SK-N-SH treated with all-trans-retinoic acid at 6 μM for 48 hours (cell line): Measurements from ENCODE around the gene PRR14L.

Source experiments
- ATAC-seq: fragments of 200-7000 bp; cut with Tn5 transposase; 3 replicates; pipeline ENCODE4 v1.9.1; 2020; ENCODE audit warnings: mild to moderate bottlenecking, moderate library complexity
- ARNTL ChIP-seq: fragments of 450-650 bp; formaldehyde crosslinking; IDR thresholded peaks from 2 replicates; pipeline ENCODE4 v1.5.0; 2020; ENCODE audit warnings: low read depth, mild to moderate bottlenecking, moderate library complexity, borderline replicate concordance
- BACH2 ChIP-seq: fragments of 250-450 bp; sonication (Bioruptor Pico); IDR thresholded peaks from 2 replicates; pipeline ENCODE4 v1.9.0; 2021; ENCODE audit warnings: mild to moderate bottlenecking, borderline replicate concordance
- CSDC2 ChIP-seq: fragments of 250-450 bp; sonication (Bioruptor Pico); IDR thresholded peaks from 2 replicates; pipeline ENCODE4 v1.5.0; 2020; ENCODE audit warnings: mild to moderate bottlenecking, moderate library complexity
- ESRRG ChIP-seq: fragments of 250-450 bp; sonication (Bioruptor Pico); IDR thresholded peaks from 2 replicates; pipeline ENCODE4 v1.6.1; 2021; ENCODE audit warnings: mild to moderate bottlenecking
- GLIS3 ChIP-seq: fragments of 250-450 bp; sonication (Bioruptor Pico); IDR thresholded peaks from 2 replicates; pipeline ENCODE4 v1.5.0; 2020; ENCODE audit warnings: mild to moderate bottlenecking, moderate library complexity
- ISL1 ChIP-seq: fragments of 250-450 bp; sonication (Bioruptor Pico); IDR thresholded peaks from 2 replicates; pipeline ENCODE4 v2.1.2; 2022; ENCODE audit warnings: mild to moderate bottlenecking, moderate library complexity
- OSR1 ChIP-seq: fragments of 250-450 bp; sonication (Bioruptor Pico); IDR thresholded peaks from 2 replicates; pipeline ENCODE4 v1.8.0; 2022; ENCODE audit warnings: moderate library complexity, mild to moderate bottlenecking, inconsistent platforms
- POU6F1 ChIP-seq: fragments of 250-450 bp; sonication (Bioruptor Pico); IDR thresholded peaks from 2 replicates; pipeline ENCODE4 v1.8.0; 2021; ENCODE audit warnings: low read depth, mild to moderate bottlenecking, moderate library complexity, borderline replicate concordance
- PPARA ChIP-seq: fragments of 250-450 bp; sonication (Bioruptor Pico); IDR thresholded peaks from 2 replicates; pipeline ENCODE4 v1.5.0; 2020; ENCODE audit warnings: mild to moderate bottlenecking, borderline replicate concordance
- RARB ChIP-seq: fragments of 250-450 bp; sonication (Bioruptor Pico); IDR thresholded peaks from 2 replicates; pipeline ENCODE4 v1.8.0; 2021; ENCODE audit warnings: mild to moderate bottlenecking, moderate library complexity
- SNAI2 ChIP-seq: fragments of 250-450 bp; sonication (Bioruptor Pico); IDR thresholded peaks from 2 replicates; pipeline ENCODE4 v1.5.0; 2020; ENCODE audit warnings: mild to moderate bottlenecking, moderate library complexity
- TCF4 ChIP-seq: fragments of 250-450 bp; sonication (Bioruptor Pico); IDR thresholded peaks from 2 replicates; pipeline ENCODE4 v1.8.0; 2021; ENCODE audit warnings: mild to moderate bottlenecking, moderate library complexity, borderline replicate concordance
- TOX ChIP-seq: fragments of 250-450 bp; sonication (Bioruptor Pico); IDR thresholded peaks from 2 replicates; pipeline ENCODE4 v1.8.0; 2021; ENCODE audit warnings: mild to moderate bottlenecking, moderate library complexity, borderline replicate concordance
- ZC3H10 ChIP-seq: fragments of 250-450 bp; sonication (Bioruptor Pico); IDR thresholded peaks from 2 replicates; pipeline ENCODE4 v1.5.1; 2021; ENCODE audit warnings: mild to moderate bottlenecking, moderate library complexity
- ZFP30 ChIP-seq: fragments of 450-650 bp; formaldehyde crosslinking; IDR thresholded peaks from 2 replicates; pipeline ENCODE4 v1.5.0; 2022; ENCODE audit warnings: mild to moderate bottlenecking, moderate library complexity
- ZNF565 ChIP-seq: fragments of 450-650 bp; formaldehyde crosslinking; conservative IDR thresholded peaks from 2 replicates; pipeline ENCODE4 v1.5.0; 2020; ENCODE audit warnings: low read depth, mild to moderate bottlenecking, moderate library complexity
- ZNF70 ChIP-seq: fragments of 450-650 bp; formaldehyde crosslinking; IDR thresholded peaks from 2 replicates; pipeline ENCODE4 v1.5.0; 2020; ENCODE audit warnings: mild to moderate bottlenecking, moderate library complexity
- ZNF8 ChIP-seq: fragments of 450-650 bp; formaldehyde crosslinking; IDR thresholded peaks from 2 replicates; pipeline ENCODE4 v1.5.0; 2020; ENCODE audit warnings: mild to moderate bottlenecking, moderate library complexity
- TF ChIP-seq, protein P1 (sequence below): fragments of 250-450 bp; sonication (Bioruptor Pico); IDR thresholded peaks from 2 replicates; pipeline ENCODE4 v1.5.1; 2021; ENCODE audit warnings: mild to moderate bottlenecking, moderate library complexity
- TF ChIP-seq, protein P2 (sequence below): fragments of 250-450 bp; sonication (Bioruptor Pico); IDR thresholded peaks from 2 replicates; pipeline ENCODE4 v1.8.0; 2020; ENCODE audit warnings: mild to moderate bottlenecking, moderate library complexity, borderline replicate concordance
- TF ChIP-seq, protein P3 (sequence below): fragments of 250-450 bp; sonication (Bioruptor Pico); IDR thresholded peaks from 2 replicates; pipeline ENCODE4 v1.5.0; 2020; ENCODE audit warnings: mild to moderate bottlenecking, moderate library complexity
- TF ChIP-seq, protein P4 (sequence below): fragments of 250-450 bp; sonication (Bioruptor Pico); IDR thresholded peaks from 2 replicates; pipeline ENCODE4 v1.5.1; 2020; ENCODE audit warnings: low read depth, mild to moderate bottlenecking, moderate library complexity

Gene PRR14L

DNA sequence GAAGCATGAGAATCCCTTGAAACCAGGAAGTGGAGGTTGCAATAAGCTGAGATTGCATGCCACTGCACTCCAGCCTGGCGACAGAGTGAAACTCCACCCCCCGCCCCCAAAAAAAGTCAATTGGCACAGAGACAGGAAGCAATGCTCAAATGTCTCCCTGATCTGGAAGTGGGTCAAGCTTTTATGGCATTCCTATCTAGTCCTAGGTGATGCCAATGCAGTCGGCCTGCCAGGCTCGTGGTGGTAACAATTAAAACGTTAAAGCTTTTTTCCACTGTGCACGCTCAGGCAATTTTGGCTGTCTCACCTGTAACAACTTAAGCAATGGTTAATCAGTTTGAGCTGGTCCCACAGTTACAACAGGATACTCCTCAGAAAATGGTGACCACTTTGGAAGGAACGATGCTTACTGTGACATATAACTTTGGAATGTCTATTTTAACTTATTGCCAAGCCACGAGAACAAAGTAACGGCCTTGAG, 69.0 kb downstream of the PRR14L start:
- peak; percentile 41 for ATAC-seq
- TF ChIP-seq CSDC2 (CRISPR knock-in tag): no peak
- no peak for TF ChIP-seq BACH2 (CRISPR knock-in tag)
- no peak for TF ChIP-seq TCF4
- TF ChIP-seq, protein P1, sequence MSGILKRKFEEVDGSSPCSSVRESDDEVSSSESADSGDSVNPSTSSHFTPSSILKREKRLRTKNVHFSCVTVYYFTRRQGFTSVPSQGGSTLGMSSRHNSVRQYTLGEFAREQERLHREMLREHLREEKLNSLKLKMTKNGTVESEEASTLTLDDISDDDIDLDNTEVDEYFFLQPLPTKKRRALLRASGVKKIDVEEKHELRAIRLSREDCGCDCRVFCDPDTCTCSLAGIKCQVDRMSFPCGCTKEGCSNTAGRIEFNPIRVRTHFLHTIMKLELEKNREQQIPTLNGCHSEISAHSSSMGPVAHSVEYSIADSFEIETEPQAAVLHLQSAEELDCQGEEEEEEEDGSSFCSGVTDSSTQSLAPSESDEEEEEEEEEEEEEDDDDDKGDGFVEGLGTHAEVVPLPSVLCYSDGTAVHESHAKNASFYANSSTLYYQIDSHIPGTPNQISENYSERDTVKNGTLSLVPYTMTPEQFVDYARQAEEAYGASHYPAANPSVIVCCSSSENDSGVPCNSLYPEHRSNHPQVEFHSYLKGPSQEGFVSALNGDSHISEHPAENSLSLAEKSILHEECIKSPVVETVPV (CRISPR knock-in tag): no peak
- no peak for TF ChIP-seq POU6F1 (CRISPR knock-in tag)
- TF ChIP-seq, protein P2, sequence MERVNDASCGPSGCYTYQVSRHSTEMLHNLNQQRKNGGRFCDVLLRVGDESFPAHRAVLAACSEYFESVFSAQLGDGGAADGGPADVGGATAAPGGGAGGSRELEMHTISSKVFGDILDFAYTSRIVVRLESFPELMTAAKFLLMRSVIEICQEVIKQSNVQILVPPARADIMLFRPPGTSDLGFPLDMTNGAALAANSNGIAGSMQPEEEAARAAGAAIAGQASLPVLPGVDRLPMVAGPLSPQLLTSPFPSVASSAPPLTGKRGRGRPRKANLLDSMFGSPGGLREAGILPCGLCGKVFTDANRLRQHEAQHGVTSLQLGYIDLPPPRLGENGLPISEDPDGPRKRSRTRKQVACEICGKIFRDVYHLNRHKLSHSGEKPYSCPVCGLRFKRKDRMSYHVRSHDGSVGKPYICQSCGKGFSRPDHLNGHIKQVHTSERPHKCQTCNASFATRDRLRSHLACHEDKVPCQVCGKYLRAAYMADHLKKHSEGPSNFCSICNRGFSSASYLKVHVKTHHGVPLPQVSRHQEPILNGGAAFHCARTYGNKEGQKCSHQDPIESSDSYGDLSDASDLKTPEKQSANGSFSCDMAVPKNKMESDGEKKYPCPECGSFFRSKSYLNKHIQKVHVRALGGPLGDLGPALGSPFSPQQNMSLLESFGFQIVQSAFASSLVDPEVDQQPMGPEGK (CRISPR knock-in tag): no peak
- TF ChIP-seq SNAI2 (CRISPR knock-in tag): no peak
- no peak for TF ChIP-seq ZNF8 (CRISPR knock-in tag)
- no peak for TF ChIP-seq ZFP30 (CRISPR knock-in tag)
- TF ChIP-seq ISL1: no peak
- no peak for TF ChIP-seq OSR1
- TF ChIP-seq PPARA (CRISPR knock-in tag): no peak
- no peak for TF ChIP-seq ZNF70 (CRISPR knock-in tag)
- TF ChIP-seq, protein P3, sequence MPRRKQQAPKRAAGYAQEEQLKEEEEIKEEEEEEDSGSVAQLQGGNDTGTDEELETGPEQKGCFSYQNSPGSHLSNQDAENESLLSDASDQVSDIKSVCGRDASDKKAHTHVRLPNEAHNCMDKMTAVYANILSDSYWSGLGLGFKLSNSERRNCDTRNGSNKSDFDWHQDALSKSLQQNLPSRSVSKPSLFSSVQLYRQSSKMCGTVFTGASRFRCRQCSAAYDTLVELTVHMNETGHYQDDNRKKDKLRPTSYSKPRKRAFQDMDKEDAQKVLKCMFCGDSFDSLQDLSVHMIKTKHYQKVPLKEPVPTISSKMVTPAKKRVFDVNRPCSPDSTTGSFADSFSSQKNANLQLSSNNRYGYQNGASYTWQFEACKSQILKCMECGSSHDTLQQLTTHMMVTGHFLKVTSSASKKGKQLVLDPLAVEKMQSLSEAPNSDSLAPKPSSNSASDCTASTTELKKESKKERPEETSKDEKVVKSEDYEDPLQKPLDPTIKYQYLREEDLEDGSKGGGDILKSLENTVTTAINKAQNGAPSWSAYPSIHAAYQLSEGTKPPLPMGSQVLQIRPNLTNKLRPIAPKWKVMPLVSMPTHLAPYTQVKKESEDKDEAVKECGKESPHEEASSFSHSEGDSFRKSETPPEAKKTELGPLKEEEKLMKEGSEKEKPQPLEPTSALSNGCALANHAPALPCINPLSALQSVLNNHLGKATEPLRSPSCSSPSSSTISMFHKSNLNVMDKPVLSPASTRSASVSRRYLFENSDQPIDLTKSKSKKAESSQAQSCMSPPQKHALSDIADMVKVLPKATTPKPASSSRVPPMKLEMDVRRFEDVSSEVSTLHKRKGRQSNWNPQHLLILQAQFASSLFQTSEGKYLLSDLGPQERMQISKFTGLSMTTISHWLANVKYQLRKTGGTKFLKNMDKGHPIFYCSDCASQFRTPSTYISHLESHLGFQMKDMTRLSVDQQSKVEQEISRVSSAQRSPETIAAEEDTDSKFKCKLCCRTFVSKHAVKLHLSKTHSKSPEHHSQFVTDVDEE (CRISPR knock-in tag): no peak
- TF ChIP-seq, protein P4, sequence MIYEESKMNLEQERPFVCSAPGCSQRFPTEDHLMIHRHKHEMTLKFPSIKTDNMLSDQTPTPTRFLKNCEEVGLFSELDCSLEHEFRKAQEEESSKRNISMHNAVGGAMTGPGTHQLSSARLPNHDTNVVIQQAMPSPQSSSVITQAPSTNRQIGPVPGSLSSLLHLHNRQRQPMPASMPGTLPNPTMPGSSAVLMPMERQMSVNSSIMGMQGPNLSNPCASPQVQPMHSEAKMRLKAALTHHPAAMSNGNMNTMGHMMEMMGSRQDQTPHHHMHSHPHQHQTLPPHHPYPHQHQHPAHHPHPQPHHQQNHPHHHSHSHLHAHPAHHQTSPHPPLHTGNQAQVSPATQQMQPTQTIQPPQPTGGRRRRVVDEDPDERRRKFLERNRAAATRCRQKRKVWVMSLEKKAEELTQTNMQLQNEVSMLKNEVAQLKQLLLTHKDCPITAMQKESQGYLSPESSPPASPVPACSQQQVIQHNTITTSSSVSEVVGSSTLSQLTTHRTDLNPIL (CRISPR knock-in tag): no peak

- TF ChIP-seq, protein P4 (CRISPR knock-in tag): no peak
- TF ChIP-seq ISL1 (no peak), POU6F1 (CRISPR knock-in tag) (no peak), GLIS3 (no peak), TOX (CRISPR knock-in tag) (no peak), ZNF565 (CRISPR knock-in tag) (no peak), RARB (CRISPR knock-in tag) (no peak), OSR1 (no peak), SNAI2 (CRISPR knock-in tag) (no peak), PPARA (CRISPR knock-in tag) (no peak), ZFP30 (CRISPR knock-in tag) (no peak), ZC3H10 (CRISPR knock-in tag) (no peak), ESRRG (CRISPR knock-in tag) (no peak), CSDC2 (CRISPR knock-in tag) (no peak), ARNTL (CRISPR knock-in tag) (no peak), ZNF8 (CRISPR knock-in tag) (no peak), BACH2 (CRISPR knock-in tag) (no peak)
- TF ChIP-seq, protein P1 (CRISPR knock-in tag): no peak
- TF ChIP-seq, protein P3 (CRISPR knock-in tag): no peak
- no peak for ATAC-seq
These were observed 71.2 kb downstream of the PRR14L start for GRCh38 chr22:31678748-31679147.
